ENCODE measurements around the gene DENND11.

The DENND11 gene

GRCh38 chr7:141676618-141677017, 25.3 kb downstream of the DENND11 start:
- DNase-seq = no peak

- no peak for DNase-seq
These were observed 26.3 kb downstream of the DENND11 start for GRCh38 chr7:141675436-141676215.

- peak; percentile 9 for DNase-seq
These were observed 27.3 kb downstream of the DENND11 start for GRCh38 chr7:141674702-141675101.

- no peak for DNase-seq
These were observed 27.7 kb downstream of the DENND11 start for GRCh38 chr7:141674171-141674671.

GRCh38 chr7:141673346-141673745, 28.6 kb downstream of the DENND11 start:
- no peak for DNase-seq

GRCh38 chr7:141671705-141672496, 30.1 kb downstream of the DENND11 start:
- no peak for DNase-seq

GRCh38 chr7:141668853-141669252, 33.1 kb downstream of the DENND11 start:
- DNase-seq = no peak

GRCh38 chr7:141666071-141666470, 35.9 kb downstream of the DENND11 start:
- DNase-seq = no peak

- DNase-seq = no peak
These were observed 36.5 kb downstream of the DENND11 start for GRCh38 chr7:141665208-141666035.

GRCh38 chr7:141664450-141664849, 37.5 kb downstream of the DENND11 start:
- DNase-seq = no peak

- DNase-seq = no peak
These were observed 38.7 kb downstream of the DENND11 start for GRCh38 chr7:141663081-141663849.

- no peak for DNase-seq
These were observed 41.7 kb downstream of the DENND11 start for GRCh38 chr7:141660259-141660658.

GRCh38 chr7:141659501-141659900, 42.5 kb downstream of the DENND11 start:
- no peak for DNase-seq

GRCh38 chr7:141654551-141654950, 47.4 kb downstream of the DENND11 start:
- DNase-seq = peak; percentile 86

- no peak for DNase-seq
These were observed 49.3 kb downstream of the DENND11 start for GRCh38 chr7:141652691-141653090.
